ENCODE measurements around the gene AGTPBP1. TPM values are rescaled to one million over a fixed set of nuclear protein-coding genes. Genes with fewer than 3 reads are reported as not detected.
A peak's percentile ranks its signal among the peaks of the same experiment; 100 is the strongest.

AGTPBP1 gene
- total RNA-seq, 1 donor from 2014 or later, result 18.0 TPM

DNA sequence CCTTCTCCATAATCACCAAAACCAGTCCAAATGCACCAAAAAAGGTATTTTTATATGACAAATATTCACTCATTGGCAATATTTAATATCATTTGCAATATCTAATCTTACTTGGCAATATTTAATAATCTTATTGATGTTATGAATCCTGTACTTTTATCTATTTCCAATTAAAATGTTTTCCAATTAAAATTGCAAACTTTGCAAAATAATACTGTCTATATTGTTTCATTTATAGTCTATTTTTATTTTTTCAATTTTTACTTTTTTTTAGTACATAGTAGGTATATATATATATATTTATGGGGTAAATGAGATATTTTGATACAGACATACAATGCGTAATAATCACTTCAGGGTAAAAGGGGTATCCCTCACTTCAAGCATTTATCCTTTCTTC is 109.9 kb downstream of the AGTPBP1 start:
- no peak overlapping the region for H3K27ac Mint-ChIP-seq (ENCODE audit: unreplicated experiment)
- no peaks in the 10 kb centered on the region for H3K27me3 Mint-ChIP-seq (ENCODE audit: unreplicated experiment)
- H3K9me3 Mint-ChIP-seq (ENCODE audit: unreplicated experiment), result no peaks in the 10 kb centered on the region
- peaks cover 8% of the 10 kb centered on the region for H3K36me3 Mint-ChIP-seq (ENCODE audit: unreplicated experiment)
- no peak overlapping the region for H3K4me3 Mint-ChIP-seq (ENCODE audit: unreplicated experiment)
- DNase-seq (ENCODE audit: extremely low spot score, unreplicated experiment), result no peak
- TF ChIP-seq, protein P1, sequence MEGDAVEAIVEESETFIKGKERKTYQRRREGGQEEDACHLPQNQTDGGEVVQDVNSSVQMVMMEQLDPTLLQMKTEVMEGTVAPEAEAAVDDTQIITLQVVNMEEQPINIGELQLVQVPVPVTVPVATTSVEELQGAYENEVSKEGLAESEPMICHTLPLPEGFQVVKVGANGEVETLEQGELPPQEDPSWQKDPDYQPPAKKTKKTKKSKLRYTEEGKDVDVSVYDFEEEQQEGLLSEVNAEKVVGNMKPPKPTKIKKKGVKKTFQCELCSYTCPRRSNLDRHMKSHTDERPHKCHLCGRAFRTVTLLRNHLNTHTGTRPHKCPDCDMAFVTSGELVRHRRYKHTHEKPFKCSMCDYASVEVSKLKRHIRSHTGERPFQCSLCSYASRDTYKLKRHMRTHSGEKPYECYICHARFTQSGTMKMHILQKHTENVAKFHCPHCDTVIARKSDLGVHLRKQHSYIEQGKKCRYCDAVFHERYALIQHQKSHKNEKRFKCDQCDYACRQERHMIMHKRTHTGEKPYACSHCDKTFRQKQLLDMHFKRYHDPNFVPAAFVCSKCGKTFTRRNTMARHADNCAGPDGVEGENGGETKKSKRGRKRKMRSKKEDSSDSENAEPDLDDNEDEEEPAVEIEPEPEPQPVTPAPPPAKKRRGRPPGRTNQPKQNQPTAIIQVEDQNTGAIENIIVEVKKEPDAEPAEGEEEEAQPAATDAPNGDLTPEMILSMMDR (IDR thresholded peaks at IDR 0.05), result no peak
- no peaks in the 10 kb centered on the region for H3K4me1 Mint-ChIP-seq (ENCODE audit: unreplicated experiment)

- peaks cover 6% of the 10 kb centered on the region for H3K36me3 Mint-ChIP-seq (ENCODE audit: unreplicated experiment)
- H3K27me3 Mint-ChIP-seq (ENCODE audit: unreplicated experiment), result no peaks in the 10 kb centered on the region
- TF ChIP-seq, protein P1 (IDR thresholded peaks at IDR 0.05), result no peak
- no peak for DNase-seq (ENCODE audit: extremely low spot score, unreplicated experiment)
- no peaks in the 10 kb centered on the region for H3K9me3 Mint-ChIP-seq (ENCODE audit: unreplicated experiment)
- no peaks in the 10 kb centered on the region for H3K4me1 Mint-ChIP-seq (ENCODE audit: unreplicated experiment)
- no peak overlapping the region for H3K4me3 Mint-ChIP-seq (ENCODE audit: unreplicated experiment)
- H3K27ac Mint-ChIP-seq (ENCODE audit: unreplicated experiment), result no peak overlapping the region
These were observed 111.1 kb downstream of the AGTPBP1 start for GRCh38 chr9:85630676-85631075.

DNA sequence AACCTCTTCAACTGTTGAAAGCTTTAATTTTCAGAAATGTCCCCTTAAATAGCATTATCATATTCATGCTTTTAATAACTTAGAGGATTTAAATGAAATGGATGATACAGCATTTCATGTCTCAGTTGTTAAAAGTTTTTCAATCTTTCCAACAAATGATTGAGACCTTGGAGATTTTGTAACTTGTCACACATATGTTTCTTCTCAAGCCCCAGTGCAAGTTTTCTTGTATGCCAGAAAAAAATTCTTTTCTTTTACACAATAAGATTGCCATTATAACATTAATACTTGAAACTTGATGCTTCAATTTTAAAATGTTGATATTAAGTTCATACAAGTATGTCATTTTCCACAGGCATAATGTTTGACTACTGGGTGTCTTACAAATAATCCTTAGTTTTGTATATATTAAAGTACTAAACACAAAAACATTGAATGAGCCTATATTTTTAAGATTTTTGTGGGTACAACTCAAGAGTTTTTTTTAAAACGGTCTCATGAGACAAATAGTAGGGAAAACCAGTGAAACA is 124.5 kb downstream of the AGTPBP1 start:
- Mint-ChIP-seq H3K27me3 (ENCODE audit: unreplicated experiment) (no peaks in the 10 kb centered on the region), H3K4me3 (ENCODE audit: unreplicated experiment) (no peak overlapping the region), H3K36me3 (ENCODE audit: unreplicated experiment) (peaks cover 4% of the 10 kb centered on the region), H3K27ac (ENCODE audit: unreplicated experiment) (no peak overlapping the region), H3K4me1 (ENCODE audit: unreplicated experiment) (peaks cover 3% of the 10 kb centered on the region), H3K9me3 (ENCODE audit: unreplicated experiment) (no peaks in the 10 kb centered on the region)
- DNase-seq (ENCODE audit: extremely low spot score, unreplicated experiment), result no peak
- TF ChIP-seq, protein P1 (IDR thresholded peaks at IDR 0.05), result no peak

- no peak for DNase-seq (ENCODE audit: extremely low spot score, unreplicated experiment)
- Mint-ChIP-seq H3K4me1 (ENCODE audit: unreplicated experiment) (peaks cover 3% of the 10 kb centered on the region), H3K9me3 (ENCODE audit: unreplicated experiment) (no peaks in the 10 kb centered on the region), H3K27me3 (ENCODE audit: unreplicated experiment) (no peaks in the 10 kb centered on the region), H3K27ac (ENCODE audit: unreplicated experiment) (no peak overlapping the region), H3K36me3 (ENCODE audit: unreplicated experiment) (peaks cover 4% of the 10 kb centered on the region), H3K4me3 (ENCODE audit: unreplicated experiment) (no peak overlapping the region)
- TF ChIP-seq, protein P1 (IDR thresholded peaks at IDR 0.05), result no peak
These were observed 126.0 kb downstream of the AGTPBP1 start for GRCh38 chr9:85615792-85616191.

DNA sequence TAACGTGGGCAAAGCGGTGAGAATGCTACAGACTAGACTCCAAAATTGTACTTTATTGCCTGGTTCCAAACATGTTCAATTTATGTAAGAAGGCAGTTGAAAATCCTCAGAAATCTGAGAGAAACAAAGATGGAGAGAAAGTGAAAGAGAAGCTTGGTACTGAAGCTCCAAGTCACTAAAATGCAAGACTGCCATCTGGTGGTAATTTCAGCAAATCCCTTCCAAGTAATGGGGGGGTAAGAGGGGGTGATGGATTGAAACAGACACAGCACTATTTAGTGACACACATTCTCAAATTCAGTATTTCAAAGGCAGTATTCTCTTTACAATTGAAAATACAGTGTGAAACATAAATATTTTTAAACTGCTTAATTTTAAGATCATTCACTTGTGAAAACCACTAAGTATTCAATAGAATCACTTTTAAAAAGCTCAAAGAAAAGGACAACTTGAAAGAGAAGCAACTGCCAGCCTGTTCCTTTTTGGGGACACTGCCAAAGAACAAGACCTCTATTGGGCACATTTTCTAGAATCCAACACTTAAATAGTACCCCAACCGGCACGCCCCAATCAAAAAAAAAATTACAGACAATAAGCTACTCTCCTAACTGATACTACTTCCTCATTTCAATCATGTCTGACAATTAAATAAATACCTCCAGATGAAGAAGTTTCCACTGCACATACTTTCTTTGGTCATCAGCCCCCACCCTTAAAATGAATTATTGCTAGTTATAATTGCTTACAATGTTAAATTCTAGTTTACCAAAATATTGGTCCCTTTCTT is 131.5 kb downstream of the AGTPBP1 start:
- H3K27ac Mint-ChIP-seq (ENCODE audit: unreplicated experiment), result peak overlapping the region; percentile 67
- H3K4me1 Mint-ChIP-seq (ENCODE audit: unreplicated experiment), result peaks cover 7% of the 10 kb centered on the region
- peak overlapping the region; percentile 44 for H3K4me3 Mint-ChIP-seq (ENCODE audit: unreplicated experiment)
- no peaks in the 10 kb centered on the region for H3K9me3 Mint-ChIP-seq (ENCODE audit: unreplicated experiment)
- no peaks in the 10 kb centered on the region for H3K27me3 Mint-ChIP-seq (ENCODE audit: unreplicated experiment)
- H3K36me3 Mint-ChIP-seq (ENCODE audit: unreplicated experiment), result no peaks in the 10 kb centered on the region
- no peak for DNase-seq (ENCODE audit: extremely low spot score, unreplicated experiment)
- TF ChIP-seq, protein P1 (IDR thresholded peaks at IDR 0.05), result peak; percentile 84
